Omental fat pad (tissue), 4 donors: ENCODE measurements around the gene CDK10. TPM values are rescaled to one million over a fixed set of nuclear protein-coding genes. Genes with fewer than 3 reads are reported as not detected.
A peak's percentile ranks its signal among the peaks of the same experiment; 100 is the strongest.

ENCODE experiments used
- ATAC-seq: fragments of 150-250 bp; one replicate; pipeline ENCODE4 v1.9.1; 2016; ENCODE audit warnings: mild to moderate bottlenecking, moderate library complexity; ENCODE audit not compliant: low FRiP score
- DNase-seq: peaks from one replicate; pipeline ENCODE4 v3.0.0-alpha.2; 2019; ENCODE audit warnings: low spot score
- total RNA-seq, 4 donors: library from RNA; depleted of rRNA; stranded (reverse); fragments of >200 nt; gene quantifications; one replicate each; pipeline ENCODE4 v1.1.0, GENCODE V29; 2016
- TF ChIP-seq, protein P1 (sequence below), 3 donors: fragments of 450-650 bp; IDR thresholded peaks; one replicate each; pipeline ENCODE4 v1.5.1; 2016 to 2017; ENCODE audit warnings: antibody characterized with exemption in 3 of 3, mild to moderate bottlenecking in 3 of 3, moderate library complexity in 2 of 3

Gene CDK10, protein sequence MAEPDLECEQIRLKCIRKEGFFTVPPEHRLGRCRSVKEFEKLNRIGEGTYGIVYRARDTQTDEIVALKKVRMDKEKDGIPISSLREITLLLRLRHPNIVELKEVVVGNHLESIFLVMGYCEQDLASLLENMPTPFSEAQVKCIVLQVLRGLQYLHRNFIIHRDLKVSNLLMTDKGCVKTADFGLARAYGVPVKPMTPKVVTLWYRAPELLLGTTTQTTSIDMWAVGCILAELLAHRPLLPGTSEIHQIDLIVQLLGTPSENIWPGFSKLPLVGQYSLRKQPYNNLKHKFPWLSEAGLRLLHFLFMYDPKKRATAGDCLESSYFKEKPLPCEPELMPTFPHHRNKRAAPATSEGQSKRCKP
- 10 to 100 TPM; 32.1 to 46.8 (median 38.3) TPM for total RNA-seq

GRCh38 chr16:89686520-89687091 lies at the start of gene CDK10:
CDK10 (plus strand) TSS chr16:89686689; CDS start chr16:89686711, 22 bp downstream.
- DNase-seq (peak; percentile 75), ATAC-seq (peak; percentile 90)
- TF ChIP-seq, protein P1, sequence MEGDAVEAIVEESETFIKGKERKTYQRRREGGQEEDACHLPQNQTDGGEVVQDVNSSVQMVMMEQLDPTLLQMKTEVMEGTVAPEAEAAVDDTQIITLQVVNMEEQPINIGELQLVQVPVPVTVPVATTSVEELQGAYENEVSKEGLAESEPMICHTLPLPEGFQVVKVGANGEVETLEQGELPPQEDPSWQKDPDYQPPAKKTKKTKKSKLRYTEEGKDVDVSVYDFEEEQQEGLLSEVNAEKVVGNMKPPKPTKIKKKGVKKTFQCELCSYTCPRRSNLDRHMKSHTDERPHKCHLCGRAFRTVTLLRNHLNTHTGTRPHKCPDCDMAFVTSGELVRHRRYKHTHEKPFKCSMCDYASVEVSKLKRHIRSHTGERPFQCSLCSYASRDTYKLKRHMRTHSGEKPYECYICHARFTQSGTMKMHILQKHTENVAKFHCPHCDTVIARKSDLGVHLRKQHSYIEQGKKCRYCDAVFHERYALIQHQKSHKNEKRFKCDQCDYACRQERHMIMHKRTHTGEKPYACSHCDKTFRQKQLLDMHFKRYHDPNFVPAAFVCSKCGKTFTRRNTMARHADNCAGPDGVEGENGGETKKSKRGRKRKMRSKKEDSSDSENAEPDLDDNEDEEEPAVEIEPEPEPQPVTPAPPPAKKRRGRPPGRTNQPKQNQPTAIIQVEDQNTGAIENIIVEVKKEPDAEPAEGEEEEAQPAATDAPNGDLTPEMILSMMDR (IDR thresholded peaks at IDR 0.05), result no peak

GRCh38 chr16:89637379-89637778 lies 49.1 kb upstream of the CDK10 start:
- no peak for DNase-seq
- no peak for ATAC-seq
- TF ChIP-seq, protein P1 (IDR thresholded peaks at IDR 0.05), result no peak

DNA sequence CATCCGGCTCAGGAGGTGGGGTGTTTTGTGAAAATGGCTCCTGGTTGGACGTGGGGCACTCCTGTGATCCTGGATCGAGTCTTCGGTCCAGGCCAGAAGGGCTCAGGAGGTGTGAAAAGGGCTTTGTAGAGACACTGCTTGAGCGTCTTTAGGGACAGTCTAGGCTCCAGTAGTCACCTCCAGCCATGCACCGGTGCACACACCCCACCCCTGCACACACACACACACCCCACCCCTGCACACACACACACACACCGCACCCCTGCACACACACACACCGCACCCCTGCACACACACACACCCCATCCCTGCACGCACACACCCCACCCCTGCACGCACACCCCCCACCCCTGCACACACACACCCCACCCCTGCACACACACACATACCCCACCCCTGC lies 48.0 kb upstream of the CDK10 start:
- ATAC-seq (no peak), DNase-seq (no peak)
- TF ChIP-seq, protein P1 (IDR thresholded peaks at IDR 0.05), result no peak

GRCh38 chr16:89639385-89639784 lies 47.1 kb upstream of the CDK10 start:
- DNase-seq (no peak), ATAC-seq (no peak)
- TF ChIP-seq, protein P1 (IDR thresholded peaks at IDR 0.05), result no peak

DNA sequence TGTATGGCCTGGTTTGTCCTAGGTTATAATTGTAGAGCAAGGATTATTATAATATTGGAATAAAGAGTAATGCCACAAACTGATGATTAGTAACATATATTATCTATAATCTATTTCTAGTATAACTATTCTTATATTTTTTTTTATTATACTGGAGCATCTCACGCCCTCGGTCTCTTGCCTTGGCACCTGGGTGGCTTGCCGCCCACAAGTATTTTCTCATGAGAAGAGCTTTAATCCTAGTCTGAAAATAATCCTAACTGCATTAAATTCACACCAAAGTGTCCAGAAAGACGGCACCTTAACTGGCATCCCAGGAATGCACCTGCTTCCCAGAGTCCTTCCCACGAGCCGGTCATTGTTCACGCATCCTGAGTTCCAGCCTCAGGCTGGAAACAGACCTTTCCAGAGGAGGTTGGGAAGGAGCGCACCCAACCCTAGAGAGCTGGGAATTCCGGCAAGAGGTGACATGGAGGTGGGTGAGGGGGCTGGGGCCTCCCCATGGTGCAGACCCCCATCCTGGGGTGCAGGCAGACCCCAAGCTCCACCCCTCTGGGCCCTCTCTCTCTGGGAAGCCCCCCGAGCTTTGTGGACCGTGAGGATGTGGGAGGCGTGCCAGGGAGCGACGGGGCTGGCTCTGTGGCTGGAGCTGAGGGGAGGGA lies 44.9 kb upstream of the CDK10 start:
- TF ChIP-seq, protein P1 (IDR thresholded peaks at IDR 0.05), result no peak
- DNase-seq (no peak), ATAC-seq (no peak)

- no peak for ATAC-seq
- TF ChIP-seq, protein P1 (IDR thresholded peaks at IDR 0.05), result no peak
Measured at GRCh38 chr16:89642574-89642973, 43.9 kb upstream of the CDK10 start.

More at GRCh38 chr16:89642574-89642973, 43.9 kb upstream of the CDK10 start:
- DNase-seq, result no peak
